ENCODE data around the gene MFAP4.
"Not testable (repeated sequence)": the region's sequence is repeated elsewhere in the genome, so short reads cannot be mapped to it uniquely, and the experiment has no call there.

The MFAP4 gene

GRCh38 chr17:19357761-19358160 lies 29.2 kb downstream of the MFAP4 start:
- Histone ChIP-seq H3K27ac (ENCODE audit: low read length) (no peak overlapping the region), H3K9ac (ENCODE audit: low read length) (no peak overlapping the region)

GRCh38 chr17:19357351-19357750 lies 29.6 kb downstream of the MFAP4 start:
- Histone ChIP-seq H3K4me1 (ENCODE audit: low read length) (no peaks in the 10 kb centered on the region), H3K9me3 (ENCODE audit: insufficient read depth, low read length) (no peaks in the 10 kb centered on the region), H3K4me2 (ENCODE audit: low read length) (no peak overlapping the region), H3K36me3 (replicated peaks; ENCODE audit: low read depth, low read length) (no peaks in the 10 kb centered on the region), H4K20me1 (ENCODE audit: insufficient read depth, low read length) (no peaks in the 10 kb centered on the region), H3K4me3 (ENCODE audit: low read length) (no peak overlapping the region), H3K27me3 (ENCODE audit: low read depth, low read length) (no peaks in the 10 kb centered on the region), H3K9ac (ENCODE audit: low read length) (no peak overlapping the region), H3K79me2 (ENCODE audit: low read length) (no peaks in the 10 kb centered on the region), H2AFZ (ENCODE audit: low read depth, low read length) (no peak overlapping the region), H3K27ac (ENCODE audit: low read length) (no peak overlapping the region)
- TF ChIP-seq CTCF (IDR thresholded peaks at IDR 0.05; ENCODE audit: low read depth, low read length) (no peak), EZH2phosphoT487 (IDR thresholded peaks at IDR 0.05; ENCODE audit: low read depth) (no peak)

More at GRCh38 chr17:19357761-19358160, 29.2 kb downstream of the MFAP4 start:
- no peaks in the 10 kb centered on the region for H3K79me2 ChIP-seq (ENCODE audit: low read length)
- TF ChIP-seq CTCF (IDR thresholded peaks at IDR 0.05; ENCODE audit: low read depth, low read length) (no peak), EZH2phosphoT487 (IDR thresholded peaks at IDR 0.05; ENCODE audit: low read depth) (no peak)
- H4K20me1 ChIP-seq (ENCODE audit: insufficient read depth, low read length) = no peaks in the 10 kb centered on the region
- no peaks in the 10 kb centered on the region for H3K9me3 ChIP-seq (ENCODE audit: insufficient read depth, low read length)
- no peaks in the 10 kb centered on the region for H3K27me3 ChIP-seq (ENCODE audit: low read depth, low read length)
- no peaks in the 10 kb centered on the region for H3K36me3 ChIP-seq (replicated peaks; ENCODE audit: low read depth, low read length)
- no peaks in the 10 kb centered on the region for H3K4me1 ChIP-seq (ENCODE audit: low read length)
- H2AFZ ChIP-seq (ENCODE audit: low read depth, low read length) = no peak overlapping the region
- no peak overlapping the region for H3K4me2 ChIP-seq (ENCODE audit: low read length)
- no peak overlapping the region for H3K4me3 ChIP-seq (ENCODE audit: low read length)

DNA sequence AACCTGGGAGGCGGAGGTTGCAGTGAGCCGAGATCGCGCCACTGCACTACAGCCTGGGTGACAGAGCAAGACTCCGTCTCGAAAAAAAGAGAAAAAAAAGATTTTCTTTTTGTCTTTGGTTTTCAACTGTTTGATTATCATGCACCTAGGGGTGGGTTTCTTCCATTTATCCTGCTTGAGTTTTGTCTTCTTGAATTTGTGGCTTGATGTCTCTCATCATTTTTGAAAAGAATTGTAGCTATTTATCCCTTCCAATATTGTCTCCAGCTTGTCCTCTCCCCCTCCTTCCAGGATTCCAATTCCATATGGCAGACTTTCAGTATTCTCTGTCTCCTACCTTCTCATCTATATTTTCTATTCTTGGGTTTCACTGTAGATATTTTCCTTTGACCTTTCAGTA lies 32.2 kb downstream of the MFAP4 start:
- no peaks in the 10 kb centered on the region for H3K9me3 ChIP-seq (ENCODE audit: insufficient read depth, low read length)

DNA sequence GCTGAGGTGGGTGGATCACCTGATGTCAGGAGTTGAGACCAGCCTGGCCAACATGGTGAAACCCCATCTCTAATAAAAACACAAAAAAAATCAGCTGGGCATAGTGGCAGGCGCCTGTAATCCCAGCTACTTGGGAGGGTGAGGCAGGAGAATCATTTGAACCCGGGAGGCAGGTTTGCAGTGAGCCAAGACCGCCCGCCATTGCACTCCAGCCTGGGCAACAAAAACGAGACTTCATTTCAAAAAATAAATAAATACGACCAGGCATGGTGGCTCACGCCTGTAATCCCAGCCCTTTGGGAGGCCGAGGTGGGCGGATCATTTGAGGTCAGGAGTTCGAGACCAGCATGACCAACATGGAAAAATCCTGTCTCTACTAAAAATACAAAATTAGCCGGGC lies 33.6 kb downstream of the MFAP4 start:
- not testable (repeated sequence) for H4K20me1 ChIP-seq (ENCODE audit: insufficient read depth, low read length); H3K9ac ChIP-seq (ENCODE audit: low read length); H3K27me3 ChIP-seq (ENCODE audit: low read depth, low read length); H3K9me3 ChIP-seq (ENCODE audit: insufficient read depth, low read length); H3K4me1 ChIP-seq (ENCODE audit: low read length); H3K4me2 ChIP-seq (ENCODE audit: low read length); H2AFZ ChIP-seq (ENCODE audit: low read depth, low read length); H3K4me3 ChIP-seq (ENCODE audit: low read length); H3K27ac ChIP-seq (ENCODE audit: low read length); H3K79me2 ChIP-seq (ENCODE audit: low read length); H3K36me3 ChIP-seq (replicated peaks; ENCODE audit: low read depth, low read length)

More for the DNA sequence above, 32.2 kb downstream of the MFAP4 start:
- no peaks in the 10 kb centered on the region for H3K36me3 ChIP-seq (replicated peaks; ENCODE audit: low read depth, low read length)
- H2AFZ ChIP-seq (ENCODE audit: low read depth, low read length) = no peak overlapping the region
- H3K9ac ChIP-seq (ENCODE audit: low read length) = no peak overlapping the region
- no peaks in the 10 kb centered on the region for H3K4me1 ChIP-seq (ENCODE audit: low read length)
- H3K4me3 ChIP-seq (ENCODE audit: low read length) = no peak overlapping the region
- no peaks in the 10 kb centered on the region for H3K27me3 ChIP-seq (ENCODE audit: low read depth, low read length)
- no peaks in the 10 kb centered on the region for H3K79me2 ChIP-seq (ENCODE audit: low read length)
- H3K27ac ChIP-seq (ENCODE audit: low read length) = no peak overlapping the region
- TF ChIP-seq CTCF (IDR thresholded peaks at IDR 0.05; ENCODE audit: low read depth, low read length) (no peak), EZH2phosphoT487 (IDR thresholded peaks at IDR 0.05; ENCODE audit: low read depth) (no peak)
- no peak overlapping the region for H3K4me2 ChIP-seq (ENCODE audit: low read length)
- no peaks in the 10 kb centered on the region for H4K20me1 ChIP-seq (ENCODE audit: insufficient read depth, low read length)

DNA sequence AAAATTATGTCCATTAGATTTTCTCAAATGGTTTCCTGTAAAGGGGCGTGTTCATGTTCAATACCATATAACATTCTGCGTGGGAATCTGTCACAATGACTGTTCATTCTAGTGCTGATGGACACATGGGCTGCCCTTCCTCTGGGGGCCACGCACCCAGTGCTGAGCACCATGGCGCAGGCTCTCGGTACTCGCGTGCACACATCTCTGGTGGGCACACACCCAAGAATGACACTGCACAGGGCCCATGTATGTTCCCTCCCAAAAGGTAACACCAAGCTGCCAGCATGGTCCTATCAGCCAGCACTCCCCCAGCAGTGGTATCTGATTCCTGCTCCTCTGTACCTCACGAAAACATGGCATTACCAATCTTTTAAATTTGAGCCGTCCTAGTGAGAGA lies 38.2 kb downstream of the MFAP4 start:
- Histone ChIP-seq H3K9me3 (ENCODE audit: insufficient read depth, low read length) (no peaks in the 10 kb centered on the region), H3K4me3 (ENCODE audit: low read length) (no peak overlapping the region), H3K4me1 (ENCODE audit: low read length) (no peaks in the 10 kb centered on the region), H2AFZ (ENCODE audit: low read depth, low read length) (no peak overlapping the region), H3K36me3 (replicated peaks; ENCODE audit: low read depth, low read length) (no peaks in the 10 kb centered on the region), H3K9ac (ENCODE audit: low read length) (no peak overlapping the region), H3K27me3 (ENCODE audit: low read depth, low read length) (no peaks in the 10 kb centered on the region), H3K79me2 (ENCODE audit: low read length) (no peaks in the 10 kb centered on the region), H4K20me1 (ENCODE audit: insufficient read depth, low read length) (no peaks in the 10 kb centered on the region), H3K4me2 (ENCODE audit: low read length) (no peak overlapping the region), H3K27ac (ENCODE audit: low read length) (no peak overlapping the region)
- TF ChIP-seq EZH2phosphoT487 (IDR thresholded peaks at IDR 0.05; ENCODE audit: low read depth) (no peak), CTCF (IDR thresholded peaks at IDR 0.05; ENCODE audit: low read depth, low read length) (no peak)
